GM12874 (cell line): ENCODE measurements around the gene CNTNAP2.

Experiments used
- TF ChIP-seq, protein P1 (sequence below): IDR thresholded peaks from 2 replicates; pipeline ENCODE4 v1.5.1; 2011; ENCODE audit warnings: low read depth, mild to moderate bottlenecking, control low read depth, low read length, moderate library complexity; ENCODE audit not compliant: insufficient read depth

CNTNAP2 gene

GRCh38 chr7:147571436-147572185 is 1455.0 kb downstream of the CNTNAP2 start:
- TF ChIP-seq, protein P1, sequence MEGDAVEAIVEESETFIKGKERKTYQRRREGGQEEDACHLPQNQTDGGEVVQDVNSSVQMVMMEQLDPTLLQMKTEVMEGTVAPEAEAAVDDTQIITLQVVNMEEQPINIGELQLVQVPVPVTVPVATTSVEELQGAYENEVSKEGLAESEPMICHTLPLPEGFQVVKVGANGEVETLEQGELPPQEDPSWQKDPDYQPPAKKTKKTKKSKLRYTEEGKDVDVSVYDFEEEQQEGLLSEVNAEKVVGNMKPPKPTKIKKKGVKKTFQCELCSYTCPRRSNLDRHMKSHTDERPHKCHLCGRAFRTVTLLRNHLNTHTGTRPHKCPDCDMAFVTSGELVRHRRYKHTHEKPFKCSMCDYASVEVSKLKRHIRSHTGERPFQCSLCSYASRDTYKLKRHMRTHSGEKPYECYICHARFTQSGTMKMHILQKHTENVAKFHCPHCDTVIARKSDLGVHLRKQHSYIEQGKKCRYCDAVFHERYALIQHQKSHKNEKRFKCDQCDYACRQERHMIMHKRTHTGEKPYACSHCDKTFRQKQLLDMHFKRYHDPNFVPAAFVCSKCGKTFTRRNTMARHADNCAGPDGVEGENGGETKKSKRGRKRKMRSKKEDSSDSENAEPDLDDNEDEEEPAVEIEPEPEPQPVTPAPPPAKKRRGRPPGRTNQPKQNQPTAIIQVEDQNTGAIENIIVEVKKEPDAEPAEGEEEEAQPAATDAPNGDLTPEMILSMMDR = no peak

DNA sequence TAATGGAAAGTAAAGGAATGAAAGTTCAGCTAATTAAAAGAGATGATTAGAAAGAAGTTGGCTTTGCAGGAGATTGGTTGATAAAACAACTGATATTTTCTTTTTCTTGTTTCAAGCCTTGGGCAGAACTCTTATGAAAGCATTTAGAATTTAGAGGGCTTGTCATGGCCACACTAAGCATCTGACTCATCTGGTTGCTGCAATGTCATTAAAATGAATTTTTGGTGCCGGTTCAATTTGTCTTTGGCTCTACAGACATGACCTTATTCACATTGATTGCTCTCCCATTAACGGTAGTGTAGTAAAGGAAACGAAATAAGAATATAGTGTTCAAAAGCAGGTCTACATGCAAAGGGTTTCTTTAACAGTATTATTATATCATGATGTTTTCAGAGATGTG is 1461.6 kb downstream of the CNTNAP2 start:
- TF ChIP-seq, protein P1 = no peak

DNA sequence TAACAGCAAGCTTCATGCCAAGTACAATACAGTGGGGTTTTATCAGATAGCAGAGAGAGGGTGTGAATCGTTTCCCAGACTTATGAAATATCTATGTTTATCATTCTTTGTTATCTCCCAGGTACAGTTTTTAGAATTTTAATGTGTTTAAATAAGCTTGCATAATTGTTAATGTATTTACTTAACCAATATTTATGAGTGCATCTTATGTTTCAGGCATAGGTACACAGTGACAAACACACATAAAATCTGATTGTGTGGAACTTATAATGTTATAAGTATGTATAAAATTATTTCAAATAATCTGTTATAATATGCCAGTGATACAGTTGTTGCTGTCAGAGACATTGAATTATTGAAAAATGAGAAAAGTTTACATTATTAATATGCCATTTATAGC is 1462.5 kb downstream of the CNTNAP2 start:
- TF ChIP-seq, protein P1 = no peak

- TF ChIP-seq, protein P1 = no peak
Measured at GRCh38 chr7:147584771-147585193, 1468.2 kb downstream of the CNTNAP2 start.

- TF ChIP-seq, protein P1 = no peak
Measured at GRCh38 chr7:147586110-147586509, 1469.5 kb downstream of the CNTNAP2 start.

DNA sequence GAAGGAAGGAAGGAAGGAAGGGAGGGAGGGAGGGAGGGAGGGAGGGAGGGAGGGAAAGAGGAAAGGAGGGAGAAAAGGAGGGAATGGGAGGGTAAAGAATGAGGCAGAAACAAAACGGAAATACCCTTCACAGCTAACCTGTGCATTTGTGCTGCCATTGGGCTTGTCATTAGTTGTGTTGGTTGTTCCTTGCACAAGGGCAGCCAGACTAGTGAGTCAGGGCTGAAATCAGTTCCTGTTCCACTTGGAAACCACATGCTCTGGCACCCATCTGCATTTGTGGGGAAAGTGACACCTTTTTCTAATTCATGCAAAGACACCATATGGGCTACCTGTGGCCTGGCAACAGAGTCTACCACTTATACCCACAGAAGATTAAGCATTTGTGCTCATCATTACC is 1469.9 kb downstream of the CNTNAP2 start:
- TF ChIP-seq, protein P1 = no peak

- TF ChIP-seq, protein P1 = no peak
Measured at GRCh38 chr7:147593271-147594057, 1476.9 kb downstream of the CNTNAP2 start.
